ENCODE measurements around the gene BTBD9.

BTBD9 gene

DNA sequence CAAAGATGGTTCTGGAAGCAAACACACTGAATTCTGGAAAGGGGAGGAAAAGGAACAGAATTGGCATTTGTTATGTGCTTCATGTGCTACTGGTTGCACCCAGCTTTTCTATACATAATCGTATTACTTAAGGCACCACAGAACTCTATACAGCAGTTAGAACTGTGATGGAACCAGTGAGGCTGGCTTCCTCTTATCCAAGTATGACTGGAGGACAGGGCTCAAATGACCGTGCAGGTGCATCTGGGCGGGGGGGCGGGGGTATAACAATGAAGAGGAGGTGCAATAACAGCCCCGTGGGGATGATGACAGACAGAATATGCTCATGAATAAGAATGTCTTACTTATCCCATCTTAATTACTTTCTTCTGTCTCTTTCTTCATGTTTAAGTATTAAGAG, 144.2 kb downstream of the BTBD9 start:
- no peaks in the 10 kb centered on the region for H3K27me3 Mint-ChIP-seq (ENCODE audit: low read depth)
- no peak overlapping the region for H3K27ac Mint-ChIP-seq
- H3K4me1 Mint-ChIP-seq (ENCODE audit: low read depth) = peaks cover 6% of the 10 kb centered on the region
- no peaks in the 10 kb centered on the region for H3K36me3 Mint-ChIP-seq (ENCODE audit: low read depth)
- DNase-seq (ENCODE audit: low spot score) = no peak
- no peak overlapping the region for H3K4me3 Mint-ChIP-seq
- no peaks in the 10 kb centered on the region for H3K9me3 Mint-ChIP-seq

DNA sequence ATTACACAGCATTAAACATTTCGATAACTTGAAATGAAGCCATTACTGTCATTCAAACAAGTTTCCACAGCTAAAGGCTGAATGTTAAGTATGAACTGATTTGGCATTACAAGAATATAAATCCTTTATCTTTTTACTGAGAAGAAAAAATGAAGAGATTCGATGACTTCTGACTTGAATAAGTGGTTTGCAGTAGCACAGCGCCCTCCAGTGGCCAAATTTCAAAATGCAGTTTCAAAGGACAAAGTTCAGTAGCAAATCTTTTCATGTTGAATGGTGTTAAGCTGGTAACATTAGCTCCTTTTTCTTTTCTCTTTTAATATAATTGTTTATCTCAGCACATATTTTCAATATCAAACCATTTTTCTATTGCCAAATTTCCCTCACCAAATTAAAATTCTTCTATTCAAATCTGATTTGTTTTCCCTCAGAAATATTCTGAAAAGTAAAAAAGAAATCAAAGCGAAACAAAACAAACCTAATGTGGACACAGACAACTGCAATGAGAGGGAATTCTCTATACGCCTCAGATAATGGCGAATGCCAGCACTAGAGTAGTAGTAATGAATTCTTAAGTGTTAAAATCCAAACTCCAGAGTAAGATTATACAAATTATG, 145.7 kb downstream of the BTBD9 start:
- peak; percentile 63 for DNase-seq (ENCODE audit: low spot score)
- Mint-ChIP-seq H3K4me3 (no peak overlapping the region), H3K36me3 (ENCODE audit: low read depth) (no peaks in the 10 kb centered on the region), H3K27ac (no peak overlapping the region), H3K9me3 (no peaks in the 10 kb centered on the region), H3K27me3 (ENCODE audit: low read depth) (no peaks in the 10 kb centered on the region), H3K4me1 (ENCODE audit: low read depth) (peaks cover 7% of the 10 kb centered on the region)

DNA sequence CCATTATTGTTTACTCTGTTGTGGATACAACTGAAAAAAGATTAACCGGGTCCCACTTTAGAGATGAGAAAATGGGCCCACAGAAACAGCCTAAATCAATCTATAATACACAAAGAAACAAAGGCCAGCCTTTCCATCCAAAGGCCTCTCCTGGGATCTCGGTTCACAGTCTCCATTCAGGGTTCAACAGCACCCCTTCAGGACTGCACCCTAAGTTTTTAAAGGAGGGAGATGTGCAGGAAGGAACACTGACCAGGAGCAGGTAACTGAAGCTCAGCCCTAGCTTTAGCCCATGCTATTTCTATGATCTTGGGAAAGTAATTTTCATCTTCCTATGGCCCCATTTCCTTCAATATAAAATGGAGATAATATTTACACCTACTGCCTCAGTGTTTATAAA, 147.7 kb downstream of the BTBD9 start:
- Mint-ChIP-seq H3K36me3 (ENCODE audit: low read depth) (no peaks in the 10 kb centered on the region), H3K4me1 (ENCODE audit: low read depth) (peaks cover 7% of the 10 kb centered on the region), H3K9me3 (no peaks in the 10 kb centered on the region), H3K27ac (no peak overlapping the region), H3K4me3 (no peak overlapping the region), H3K27me3 (ENCODE audit: low read depth) (no peaks in the 10 kb centered on the region)
- DNase-seq (ENCODE audit: low spot score) = no peak

DNA sequence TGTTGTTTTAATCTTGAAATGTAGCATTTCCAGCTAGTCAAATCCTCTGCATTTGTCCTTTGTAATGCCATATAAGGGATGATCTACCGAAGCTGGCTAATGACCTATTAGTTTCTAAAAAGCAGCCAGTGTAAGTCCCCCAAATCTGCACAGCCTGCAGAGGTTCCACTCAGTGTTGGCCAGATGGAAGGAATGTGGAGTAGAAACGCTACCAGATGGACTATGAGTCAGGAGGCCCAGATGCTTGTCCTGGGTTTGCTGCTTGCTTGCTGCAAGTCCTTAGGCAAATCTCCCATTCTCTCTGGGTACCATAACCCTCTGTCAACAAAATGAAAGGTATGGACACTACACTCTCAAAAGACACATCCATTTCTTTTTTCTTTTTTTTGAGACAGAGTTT, 149.8 kb downstream of the BTBD9 start:
- no peak overlapping the region for H3K4me3 Mint-ChIP-seq

DNA sequence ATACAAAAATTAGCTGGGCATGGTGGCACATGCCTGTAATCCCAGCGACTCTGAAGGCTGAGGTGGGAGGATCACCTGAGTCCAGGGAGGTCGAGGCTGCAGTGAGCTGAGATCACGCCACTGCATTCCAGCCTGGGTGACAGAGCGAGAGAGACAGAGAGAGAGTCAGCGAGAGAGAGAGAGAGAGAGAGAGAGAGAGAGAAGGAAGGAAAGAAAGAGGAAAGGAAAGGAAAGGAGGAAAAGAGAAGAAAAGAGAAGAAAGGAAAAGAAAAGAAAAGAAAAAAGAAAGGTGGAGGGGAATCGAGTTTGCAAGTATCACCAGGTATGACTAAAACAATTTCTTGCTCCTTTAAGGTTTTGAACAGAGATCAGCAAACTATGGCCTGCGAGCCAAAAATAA, 152.3 kb downstream of the BTBD9 start:
- H3K9me3 Mint-ChIP-seq = no peaks in the 10 kb centered on the region
- peaks cover 5% of the 10 kb centered on the region for H3K4me1 Mint-ChIP-seq (ENCODE audit: low read depth)

More for the DNA sequence above, 149.8 kb downstream of the BTBD9 start:
- Mint-ChIP-seq H3K36me3 (ENCODE audit: low read depth) (no peaks in the 10 kb centered on the region), H3K27ac (no peak overlapping the region), H3K4me1 (ENCODE audit: low read depth) (peaks cover 7% of the 10 kb centered on the region), H3K27me3 (ENCODE audit: low read depth) (no peaks in the 10 kb centered on the region), H3K9me3 (no peaks in the 10 kb centered on the region)
- DNase-seq (ENCODE audit: low spot score) = no peak

DNA sequence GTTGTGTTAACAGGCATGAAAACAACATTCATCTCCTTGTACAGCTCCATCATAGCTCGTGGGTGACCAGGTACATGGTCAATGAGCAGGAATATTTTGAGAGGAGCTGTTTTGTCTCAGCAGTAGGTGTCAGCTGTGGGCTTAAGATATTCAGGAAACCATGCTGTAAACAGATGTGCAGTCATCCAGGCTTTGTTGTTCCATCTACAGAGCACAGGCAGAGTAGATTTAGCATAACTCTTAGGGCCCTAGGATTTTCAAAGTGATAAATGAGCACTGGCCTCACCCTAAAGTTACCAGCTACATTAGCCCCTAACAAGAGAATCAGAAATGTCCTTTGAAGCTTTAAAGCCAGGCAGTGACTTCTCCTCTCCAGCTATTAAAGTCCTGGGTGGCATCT, 154.2 kb downstream of the BTBD9 start:
- DNase-seq (ENCODE audit: low spot score) = no peak

More for the DNA sequence above, 152.3 kb downstream of the BTBD9 start:
- H3K27me3 Mint-ChIP-seq (ENCODE audit: low read depth) = no peaks in the 10 kb centered on the region
- no peaks in the 10 kb centered on the region for H3K36me3 Mint-ChIP-seq (ENCODE audit: low read depth)
- no peak for DNase-seq (ENCODE audit: low spot score)
- H3K4me3 Mint-ChIP-seq = no peak overlapping the region
- no peak overlapping the region for H3K27ac Mint-ChIP-seq

DNA sequence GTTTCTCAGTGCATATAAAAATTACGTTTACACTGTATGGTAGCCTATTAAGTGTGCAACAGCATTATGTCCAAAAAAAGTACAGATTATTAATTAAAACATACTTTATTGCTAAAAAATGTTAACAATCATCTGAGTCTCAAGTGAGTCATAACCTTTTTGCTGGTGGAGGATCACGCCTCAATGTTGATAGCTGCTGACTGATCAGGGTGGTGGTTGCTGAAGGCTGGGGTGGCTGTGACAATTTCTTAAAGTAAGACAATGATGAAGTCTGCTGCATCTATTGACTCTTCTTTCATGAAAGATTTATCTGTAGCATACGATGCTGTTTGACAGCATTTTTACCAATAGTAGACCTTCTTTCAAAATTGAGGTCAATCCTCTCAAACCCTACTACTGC, 155.1 kb downstream of the BTBD9 start:
- H3K9me3 Mint-ChIP-seq = no peaks in the 10 kb centered on the region
- no peaks in the 10 kb centered on the region for H3K4me1 Mint-ChIP-seq (ENCODE audit: low read depth)
- H3K27me3 Mint-ChIP-seq (ENCODE audit: low read depth) = no peaks in the 10 kb centered on the region
- H3K36me3 Mint-ChIP-seq (ENCODE audit: low read depth) = no peaks in the 10 kb centered on the region
- no peak overlapping the region for H3K4me3 Mint-ChIP-seq
- no peak for DNase-seq (ENCODE audit: low spot score)
- H3K27ac Mint-ChIP-seq = no peak overlapping the region

More for the DNA sequence above, 154.2 kb downstream of the BTBD9 start:
- Mint-ChIP-seq H3K4me3 (no peak overlapping the region), H3K4me1 (ENCODE audit: low read depth) (peaks cover under 1% of the 10 kb centered on the region), H3K9me3 (no peaks in the 10 kb centered on the region), H3K36me3 (ENCODE audit: low read depth) (no peaks in the 10 kb centered on the region), H3K27ac (no peak overlapping the region), H3K27me3 (ENCODE audit: low read depth) (no peaks in the 10 kb centered on the region)

DNA sequence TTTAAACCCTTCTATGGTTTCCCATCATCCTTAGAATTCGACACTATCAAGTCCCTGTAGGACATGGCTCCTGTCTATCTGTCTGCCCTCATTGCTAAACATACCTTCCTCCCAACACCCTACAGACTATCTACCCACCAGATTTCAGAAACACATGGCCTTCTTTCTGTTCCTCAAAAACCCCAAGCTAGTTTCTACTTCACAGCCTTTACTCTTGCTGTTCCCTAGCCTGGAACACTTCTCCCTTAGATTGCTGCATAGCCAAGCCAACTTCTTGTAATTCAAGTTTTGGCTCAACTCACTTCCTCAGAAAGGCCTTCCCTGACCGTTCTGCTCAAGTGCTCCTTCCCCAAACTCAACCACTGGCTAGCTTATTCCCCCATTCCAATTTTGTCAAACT, 156.2 kb downstream of the BTBD9 start:
- no peak overlapping the region for H3K4me3 Mint-ChIP-seq
- H3K36me3 Mint-ChIP-seq (ENCODE audit: low read depth) = no peaks in the 10 kb centered on the region
- no peaks in the 10 kb centered on the region for H3K4me1 Mint-ChIP-seq (ENCODE audit: low read depth)
- no peak overlapping the region for H3K27ac Mint-ChIP-seq
- DNase-seq (ENCODE audit: low spot score) = no peak
- H3K27me3 Mint-ChIP-seq (ENCODE audit: low read depth) = no peaks in the 10 kb centered on the region
- no peaks in the 10 kb centered on the region for H3K9me3 Mint-ChIP-seq

DNA sequence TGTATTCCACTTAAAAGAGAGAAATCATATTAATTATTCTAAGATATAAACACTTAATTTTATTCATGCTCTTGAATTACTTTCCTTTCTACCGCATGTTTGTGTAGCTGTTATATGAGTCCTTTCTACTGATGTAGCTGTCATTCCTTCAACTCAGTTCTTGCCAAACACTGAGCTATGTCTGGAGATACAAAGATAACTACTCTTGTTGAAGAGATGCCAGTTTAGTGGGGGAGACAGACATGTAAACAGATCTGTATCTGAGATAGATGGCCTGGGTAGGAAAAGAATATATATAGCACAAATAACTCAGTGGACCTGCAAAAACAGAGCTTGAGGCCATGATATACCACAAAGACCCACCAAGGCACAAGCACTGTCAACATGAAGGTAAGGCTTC, 157.3 kb downstream of the BTBD9 start:
- Mint-ChIP-seq H3K27ac (no peak overlapping the region), H3K4me1 (ENCODE audit: low read depth) (peaks cover 2% of the 10 kb centered on the region), H3K27me3 (ENCODE audit: low read depth) (no peaks in the 10 kb centered on the region), H3K4me3 (no peak overlapping the region), H3K9me3 (no peaks in the 10 kb centered on the region), H3K36me3 (ENCODE audit: low read depth) (no peaks in the 10 kb centered on the region)
- no peak for DNase-seq (ENCODE audit: low spot score)

DNA sequence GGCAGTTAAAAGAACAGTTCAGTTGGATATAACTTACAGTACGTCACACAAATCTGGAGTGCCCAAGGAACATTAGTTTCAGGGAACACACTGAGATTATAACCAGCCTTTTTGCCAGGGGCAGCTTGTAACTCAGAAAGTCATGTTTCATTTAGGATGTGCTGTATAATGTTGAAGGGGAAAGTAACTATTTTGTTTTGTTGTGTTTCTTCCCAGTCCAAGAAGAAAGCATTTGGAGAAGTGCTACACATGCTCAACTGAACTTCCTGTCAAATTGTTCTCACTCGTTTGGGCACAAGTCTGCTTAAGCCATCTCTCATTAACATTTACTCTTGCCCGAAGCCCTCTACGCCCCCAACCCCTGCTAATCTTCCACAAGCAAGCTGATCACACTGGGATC, 157.9 kb downstream of the BTBD9 start:
- Mint-ChIP-seq H3K27ac (no peak overlapping the region), H3K4me3 (no peak overlapping the region), H3K9me3 (no peaks in the 10 kb centered on the region), H3K36me3 (ENCODE audit: low read depth) (no peaks in the 10 kb centered on the region), H3K27me3 (ENCODE audit: low read depth) (no peaks in the 10 kb centered on the region), H3K4me1 (ENCODE audit: low read depth) (peaks cover 2% of the 10 kb centered on the region)
- DNase-seq (ENCODE audit: low spot score) = no peak

DNA sequence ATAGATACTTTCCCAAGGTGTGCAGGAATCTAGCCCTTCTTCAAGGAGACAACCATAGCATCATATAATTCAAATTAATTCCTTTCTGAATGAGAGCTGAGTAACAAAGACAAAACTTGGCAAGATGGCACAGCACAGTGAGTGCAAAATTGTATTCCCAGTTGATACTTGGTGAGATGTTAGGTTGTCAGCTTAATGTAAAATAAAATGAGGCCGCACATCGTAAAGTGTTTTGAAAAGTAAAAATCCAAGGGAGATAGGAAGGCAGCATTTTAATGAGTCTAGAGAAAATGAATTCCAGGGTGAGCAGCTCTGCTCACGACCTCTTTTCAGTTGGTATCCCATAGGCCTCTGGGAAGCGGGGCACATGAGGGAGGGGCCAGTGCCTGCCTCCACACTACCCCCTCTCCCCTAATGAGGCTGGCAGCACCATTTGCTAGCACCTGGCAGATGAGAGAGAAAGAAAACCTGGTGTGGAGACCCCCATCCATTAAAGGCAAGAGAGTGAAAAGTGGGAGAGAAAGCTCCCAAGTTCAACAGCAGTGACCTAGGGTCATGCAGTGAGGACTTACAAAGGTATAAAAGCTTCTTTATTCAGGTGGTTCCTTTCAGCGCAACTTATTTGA, 158.4 kb downstream of the BTBD9 start:
- Mint-ChIP-seq H3K27ac (no peak overlapping the region), H3K4me3 (no peak overlapping the region), H3K9me3 (no peaks in the 10 kb centered on the region), H3K36me3 (ENCODE audit: low read depth) (no peaks in the 10 kb centered on the region), H3K27me3 (ENCODE audit: low read depth) (no peaks in the 10 kb centered on the region), H3K4me1 (ENCODE audit: low read depth) (peaks cover 2% of the 10 kb centered on the region)
- no peak for DNase-seq (ENCODE audit: low spot score)

DNA sequence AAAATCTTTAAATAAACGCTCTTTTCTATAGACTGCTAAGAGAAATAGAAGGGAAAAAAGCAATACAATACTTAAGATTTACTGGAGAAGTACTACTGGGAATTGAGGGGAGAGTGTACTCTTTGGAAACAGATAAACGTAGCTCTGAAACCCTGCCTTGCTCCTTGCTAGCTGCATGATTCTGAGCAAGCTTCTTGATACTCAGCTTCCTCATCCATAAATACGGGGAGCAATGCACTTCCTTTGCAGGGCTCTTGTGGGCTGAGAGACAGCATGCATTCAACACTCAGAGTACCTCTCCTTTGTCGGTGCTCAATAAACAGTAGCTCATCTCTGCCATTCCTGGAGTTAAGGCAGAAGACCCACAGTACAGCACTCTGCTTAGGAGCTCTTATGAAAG, 159.7 kb downstream of the BTBD9 start:
- H3K9me3 Mint-ChIP-seq = no peaks in the 10 kb centered on the region
- no peaks in the 10 kb centered on the region for H3K36me3 Mint-ChIP-seq (ENCODE audit: low read depth)
- DNase-seq (ENCODE audit: low spot score) = no peak
- H3K4me1 Mint-ChIP-seq (ENCODE audit: low read depth) = peaks cover 2% of the 10 kb centered on the region
- H3K27me3 Mint-ChIP-seq (ENCODE audit: low read depth) = no peaks in the 10 kb centered on the region
- H3K27ac Mint-ChIP-seq = no peak overlapping the region
- H3K4me3 Mint-ChIP-seq = no peak overlapping the region

DNA sequence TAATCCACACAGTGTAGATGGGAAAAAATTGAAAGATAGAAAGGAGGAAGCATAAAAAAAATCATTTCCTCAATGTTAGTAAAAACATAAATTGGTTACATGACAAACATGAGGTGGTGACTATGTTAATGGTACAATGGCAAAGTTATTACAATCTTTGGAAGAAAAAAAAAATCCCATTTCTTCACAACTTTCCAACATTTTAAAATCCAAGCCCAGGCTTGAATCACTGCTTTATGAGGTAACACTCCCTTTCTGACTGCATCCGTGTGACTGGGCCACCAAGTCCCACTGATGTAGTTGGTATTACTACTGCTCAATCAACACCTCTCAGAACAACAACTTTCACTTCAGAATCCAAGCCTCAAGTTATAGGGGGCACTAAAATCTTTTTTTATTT, 160.4 kb downstream of the BTBD9 start:
- no peak overlapping the region for H3K27ac Mint-ChIP-seq
- no peaks in the 10 kb centered on the region for H3K9me3 Mint-ChIP-seq
- H3K27me3 Mint-ChIP-seq (ENCODE audit: low read depth) = no peaks in the 10 kb centered on the region
- no peak overlapping the region for H3K4me3 Mint-ChIP-seq
- peaks cover 2% of the 10 kb centered on the region for H3K4me1 Mint-ChIP-seq (ENCODE audit: low read depth)
- DNase-seq (ENCODE audit: low spot score) = no peak
- no peaks in the 10 kb centered on the region for H3K36me3 Mint-ChIP-seq (ENCODE audit: low read depth)

DNA sequence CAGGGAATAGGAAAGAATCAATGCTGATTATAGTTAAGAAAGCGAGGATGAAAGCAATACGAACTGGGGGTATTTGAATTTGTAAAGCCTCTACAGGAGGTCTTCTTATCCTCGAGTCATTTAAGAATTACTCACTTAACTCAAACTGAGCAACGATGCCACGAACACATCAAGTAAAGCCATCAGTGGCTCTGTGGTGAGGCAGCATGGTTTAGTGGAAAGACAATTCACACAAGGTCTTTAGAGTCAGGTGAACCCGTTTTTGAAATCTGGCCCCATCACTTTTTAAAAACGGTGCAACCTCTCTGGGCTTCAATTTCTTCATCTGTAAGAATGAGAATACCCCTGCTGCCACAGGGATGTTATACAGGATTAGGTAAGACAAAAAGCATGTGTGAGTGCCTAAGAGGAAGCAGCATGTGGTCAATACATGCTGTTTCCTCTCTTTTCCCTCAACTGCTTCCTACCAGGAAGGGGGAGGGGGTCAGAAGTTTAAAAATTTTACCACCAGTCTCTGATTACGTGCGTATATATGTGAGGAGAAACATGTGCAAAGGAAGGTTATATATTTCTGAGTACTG, 162.0 kb downstream of the BTBD9 start:
- no peak overlapping the region for H3K27ac Mint-ChIP-seq
- H3K27me3 Mint-ChIP-seq (ENCODE audit: low read depth) = no peaks in the 10 kb centered on the region
- no peak for DNase-seq (ENCODE audit: low spot score)

DNA sequence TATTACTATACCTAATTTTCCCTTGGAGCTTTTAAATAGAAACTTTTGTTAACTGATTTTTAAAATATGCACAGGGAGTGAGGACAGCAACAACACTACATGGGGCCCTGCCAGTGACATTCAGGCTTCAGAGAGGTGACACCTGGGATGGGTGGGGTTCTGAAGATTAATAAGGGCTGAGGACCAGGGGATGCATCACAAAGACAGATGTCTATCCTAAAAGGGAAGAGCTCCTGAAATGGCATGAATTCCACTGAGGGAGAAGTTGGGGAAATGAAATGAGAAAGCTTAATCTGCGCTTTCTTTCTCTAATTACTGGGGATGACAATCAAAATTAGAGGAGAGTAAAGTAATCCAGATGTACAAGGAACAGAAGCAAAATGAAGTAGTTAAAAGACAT, 162.8 kb downstream of the BTBD9 start:
- no peak overlapping the region for H3K4me3 Mint-ChIP-seq
- peaks cover 2% of the 10 kb centered on the region for H3K4me1 Mint-ChIP-seq (ENCODE audit: low read depth)
- peaks cover 5% of the 10 kb centered on the region for H3K9me3 Mint-ChIP-seq
- no peaks in the 10 kb centered on the region for H3K36me3 Mint-ChIP-seq (ENCODE audit: low read depth)
- no peaks in the 10 kb centered on the region for H3K27me3 Mint-ChIP-seq (ENCODE audit: low read depth)
- H3K27ac Mint-ChIP-seq = no peak overlapping the region
- no peak for DNase-seq (ENCODE audit: low spot score)

More for the DNA sequence above, 162.0 kb downstream of the BTBD9 start:
- no peak overlapping the region for H3K4me3 Mint-ChIP-seq
- H3K4me1 Mint-ChIP-seq (ENCODE audit: low read depth) = peaks cover 2% of the 10 kb centered on the region
- peaks cover 5% of the 10 kb centered on the region for H3K9me3 Mint-ChIP-seq
- H3K36me3 Mint-ChIP-seq (ENCODE audit: low read depth) = no peaks in the 10 kb centered on the region
